ENCODE measurements around the gene ABCB1. TPM values are rescaled to one million over a fixed set of nuclear protein-coding genes. Genes with fewer than 3 reads are reported as not detected.

ABCB1 gene
- polyA plus RNA-seq, 1 donor, result 0.38 TPM

GRCh38 chr7:87513735-87514335, 86.8 kb downstream of the ABCB1 start:
- DNase-seq (ENCODE audit: low read depth), result no peak

- DNase-seq (ENCODE audit: low read depth), result peak; percentile 63
Observed at GRCh38 chr7:87512906-87513305, 87.8 kb downstream of the ABCB1 start.

GRCh38 chr7:87511510-87511909, 89.2 kb downstream of the ABCB1 start:
- no peak for DNase-seq (ENCODE audit: low read depth)

GRCh38 chr7:87510411-87510875, 90.2 kb downstream of the ABCB1 start:
- DNase-seq (ENCODE audit: low read depth), result peak; percentile 44

GRCh38 chr7:87507446-87507845, 93.2 kb downstream of the ABCB1 start:
- no peak for DNase-seq (ENCODE audit: low read depth)

- DNase-seq (ENCODE audit: low read depth), result no peak
Observed at GRCh38 chr7:87506246-87507180, 94.2 kb downstream of the ABCB1 start.

- no peak for DNase-seq (ENCODE audit: low read depth)
Observed at GRCh38 chr7:87505557-87506245, 95.0 kb downstream of the ABCB1 start.

GRCh38 chr7:87505122-87505521, 95.6 kb downstream of the ABCB1 start:
- no peak for DNase-seq (ENCODE audit: low read depth)

- DNase-seq (ENCODE audit: low read depth), result no peak
Observed at GRCh38 chr7:87499494-87499893, 101.2 kb downstream of the ABCB1 start.

- no peak for DNase-seq (ENCODE audit: low read depth)
Observed at GRCh38 chr7:87498893-87499292, 101.8 kb downstream of the ABCB1 start.

GRCh38 chr7:87497482-87497881, 103.2 kb downstream of the ABCB1 start:
- no peak for DNase-seq (ENCODE audit: low read depth)

GRCh38 chr7:87495366-87495765, 105.3 kb downstream of the ABCB1 start:
- DNase-seq (ENCODE audit: low read depth), result no peak

- DNase-seq (ENCODE audit: low read depth), result no peak
Observed at GRCh38 chr7:87494454-87494853, 106.2 kb downstream of the ABCB1 start.

- DNase-seq (ENCODE audit: low read depth), result no peak
Observed at GRCh38 chr7:87483131-87483530, 117.6 kb downstream of the ABCB1 start.

- DNase-seq (ENCODE audit: low read depth), result no peak
Observed at GRCh38 chr7:87482115-87482514, 118.6 kb downstream of the ABCB1 start.

- DNase-seq (ENCODE audit: low read depth), result no peak
Observed at GRCh38 chr7:87480386-87480785, 120.3 kb downstream of the ABCB1 start.

GRCh38 chr7:87479951-87480350, 120.7 kb downstream of the ABCB1 start:
- DNase-seq (ENCODE audit: low read depth), result no peak

- no peak for DNase-seq (ENCODE audit: low read depth)
Observed at GRCh38 chr7:87476179-87476557, 124.5 kb downstream of the ABCB1 start.

GRCh38 chr7:87475359-87476178, 125.1 kb downstream of the ABCB1 start, which contains the start of gene ABCB4:
Gene ABCB4 (minus strand): TSS chr7:87475680. CDS start chr7:87475465, 215 bp downstream.
- no peak for DNase-seq (ENCODE audit: low read depth)

GRCh38 chr7:87474533-87475358, 125.9 kb downstream of the ABCB1 start:
- DNase-seq (ENCODE audit: low read depth), result peak; percentile 14
